HEK293T (cell line): ENCODE measurements around the gene LYPD5.
"Not testable (repeated sequence)": the region's sequence is repeated elsewhere in the genome, so short reads cannot be mapped to it uniquely, and the experiment has no call there.

ENCODE experiments used
- CTCF ChIA-PET: fragments of 350-600 bp; formaldehyde crosslinking; extraction: SDS; loops from one replicate; lab custom pipeline; 2021; ENCODE audit warnings: antibody characterized with exemption, inconsistent platforms; lab: Yijun Ruan, JAX
- POLR2A ChIA-PET: fragments of 350-600 bp; formaldehyde crosslinking; extraction: SDS; loops from one replicate; lab custom pipeline; 2020; ENCODE audit warnings: antibody characterized with exemption, inconsistent platforms; lab: Yijun Ruan, JAX
- DNase-seq: peaks from one replicate; pipeline ENCODE4 v3.0.0; 2012; ENCODE audit warnings: mixed read lengths; ENCODE audit errors: extremely low spot score
- ARNT ChIP-seq: fragments of 450-650 bp; IDR thresholded peaks from 2 replicates; pipeline ENCODE4 v1.6.1; 2017; ENCODE audit warnings: mild to moderate bottlenecking
- BHLHE40 ChIP-seq: fragments of 450-650 bp; IDR thresholded peaks from 2 replicates; pipeline ENCODE4 v1.6.1; 2016; ENCODE audit warnings: mild to moderate bottlenecking, moderate library complexity, borderline replicate concordance
- CTBP1 ChIP-seq: fragments of 450-650 bp; IDR thresholded peaks from 2 replicates; pipeline ENCODE4 v1.6.1; 2016; ENCODE audit warnings: borderline replicate concordance
- ELF4 ChIP-seq: fragments of 450-650 bp; IDR thresholded peaks from 2 replicates; pipeline ENCODE4 v1.6.1; 2017; ENCODE audit warnings: antibody characterized with exemption
- FOXA1 ChIP-seq: fragments of 450-650 bp; IDR thresholded peaks from 2 replicates; pipeline ENCODE4 v1.6.1; 2016; ENCODE audit warnings: mild to moderate bottlenecking
- FOXK2 ChIP-seq: fragments of 450-650 bp; IDR thresholded peaks from 2 replicates; pipeline ENCODE4 v1.6.1; 2016; ENCODE audit warnings: mild to moderate bottlenecking
- FOXM1 ChIP-seq: fragments of 450-650 bp; IDR thresholded peaks from 2 replicates; pipeline ENCODE4 v1.6.1; 2017; ENCODE audit warnings: mild to moderate bottlenecking, borderline replicate concordance
- HDGF ChIP-seq: fragments of 450-650 bp; IDR thresholded peaks from 2 replicates; pipeline ENCODE4 v1.6.1; 2017; ENCODE audit warnings: antibody characterized with exemption, borderline replicate concordance
- L3MBTL2 ChIP-seq: fragments of 450-650 bp; conservative IDR thresholded peaks from 2 replicates; pipeline ENCODE4 v1.6.1; 2016; ENCODE audit warnings: mild to moderate bottlenecking
- LEF1 ChIP-seq: fragments of 450-650 bp; IDR thresholded peaks from 2 replicates; pipeline ENCODE4 v1.6.1; 2017; ENCODE audit warnings: mild to moderate bottlenecking, borderline replicate concordance
- NFRKB ChIP-seq: fragments of 450-650 bp; IDR thresholded peaks from 2 replicates; pipeline ENCODE4 v1.6.1; 2016; ENCODE audit warnings: mild to moderate bottlenecking, moderate library complexity
- SP1 ChIP-seq: fragments of 450-650 bp; IDR thresholded peaks from 2 replicates; pipeline ENCODE4 v1.6.1; 2017
- SUZ12 ChIP-seq: fragments of 450-650 bp; IDR thresholded peaks from 2 replicates; pipeline ENCODE4 v1.6.1; 2016; ENCODE audit warnings: mild to moderate bottlenecking
- TARDBP ChIP-seq: fragments of 450-650 bp; IDR thresholded peaks from 2 replicates; pipeline ENCODE4 v1.6.1; 2016
- ZNF384 ChIP-seq: fragments of 450-650 bp; IDR thresholded peaks from 2 replicates; pipeline ENCODE4 v1.6.1; 2016
- TF ChIP-seq, protein P1 (sequence below): fragments of 450-650 bp; IDR thresholded peaks from 2 replicates; pipeline ENCODE4 v1.6.1; 2016

Gene LYPD5

DNA sequence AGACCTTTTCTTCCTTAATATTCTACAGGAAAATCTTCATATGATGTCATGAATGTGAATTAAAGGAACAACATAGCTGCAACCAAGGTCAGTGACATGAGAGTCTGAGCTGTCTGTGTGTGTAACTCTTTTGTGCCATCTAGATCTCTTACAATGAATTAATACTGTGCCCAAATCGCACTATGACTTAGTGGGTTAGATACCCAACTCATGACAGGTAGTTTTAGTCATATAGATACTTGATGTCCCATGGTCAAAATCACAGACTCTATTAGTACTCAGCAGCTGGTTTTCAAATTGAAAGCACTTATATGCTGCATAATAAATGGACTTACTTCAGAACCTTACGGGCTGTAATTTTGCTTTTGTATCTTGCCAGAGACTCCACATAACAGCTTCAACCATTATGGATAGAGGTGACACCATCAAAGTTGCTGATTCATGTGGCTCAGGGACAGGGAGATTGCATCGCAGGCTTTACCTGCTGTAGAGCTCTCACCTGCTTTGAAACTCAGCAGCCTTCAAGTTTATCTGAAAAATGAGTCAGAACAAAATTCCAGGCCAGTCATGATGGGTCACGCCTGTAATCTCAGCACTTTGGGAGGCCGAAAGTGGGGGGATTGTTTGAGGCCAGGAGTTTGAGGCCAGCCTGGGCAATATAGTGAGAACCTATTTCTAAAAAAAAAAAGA lies 12.6 kb upstream of the LYPD5 start:
- CTCF ChIA-PET: interaction anchor here (0.7 kb wide), 1 partner anchor 885 kb away, joined by 3 read pairs; no protein-coding TSS in a partner anchor
- TF ChIP-seq L3MBTL2 (no peak), SUZ12 (no peak), BHLHE40 (no peak), HDGF (no peak), ELF4 (no peak), ARNT (no peak), FOXM1 (no peak), ZNF384 (no peak)
- POLR2A ChIA-PET: no interaction called here
- no peak for DNase-seq

DNA sequence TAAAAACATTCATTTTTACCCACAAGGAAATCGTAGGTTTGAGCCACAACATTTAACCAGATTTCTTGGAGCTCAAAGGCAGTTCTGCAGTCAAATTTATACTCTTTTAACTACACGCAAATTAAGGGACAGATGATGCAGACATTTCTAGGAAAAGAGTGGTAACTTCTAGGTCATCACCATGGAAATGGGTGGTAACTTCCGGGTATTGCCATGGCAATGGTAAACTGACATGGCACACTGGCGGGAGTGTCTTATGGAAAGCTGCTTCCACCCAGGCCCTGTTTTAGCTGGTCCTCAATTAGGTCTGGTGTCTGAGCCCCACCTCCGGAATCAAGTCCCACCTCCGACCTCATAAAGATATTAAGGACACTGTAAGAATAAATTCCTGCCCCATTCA lies 10.4 kb upstream of the LYPD5 start:
- POLR2A ChIA-PET: interaction anchor here (1.3 kb wide), 1 partner anchor 14 kb away, joined by 5 read pairs; the partner anchor contains the start of gene ZNF283
- no peak for DNase-seq
- CTCF ChIA-PET: no interaction called here
- no peak for TF ChIP-seq NFRKB

DNA sequence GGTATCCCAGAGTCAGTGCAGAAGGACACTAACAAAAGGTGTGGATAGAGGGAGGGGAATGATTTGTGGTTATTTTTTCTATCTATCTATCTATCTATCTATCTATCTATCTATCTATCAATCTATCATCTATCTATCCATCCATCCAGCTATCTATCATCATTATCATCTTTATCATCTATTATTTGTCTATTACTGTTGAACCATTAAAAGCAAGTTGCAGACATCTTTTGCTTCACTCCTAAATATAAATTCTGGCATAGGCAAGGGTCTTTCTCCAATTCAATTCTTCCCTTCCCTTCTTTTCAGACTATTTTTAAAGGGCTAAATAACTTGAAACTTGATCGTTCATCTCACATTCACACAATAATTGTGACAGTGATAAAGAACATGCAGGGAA lies 10.0 kb upstream of the LYPD5 start:
- no peak for TF ChIP-seq ELF4
- DNase-seq: no peak
- CTCF ChIA-PET: no interaction called here
- POLR2A ChIA-PET: interaction anchor here (1.3 kb wide), 1 partner anchor 15 kb away, joined by 5 read pairs; the partner anchor contains the start of gene ZNF283

DNA sequence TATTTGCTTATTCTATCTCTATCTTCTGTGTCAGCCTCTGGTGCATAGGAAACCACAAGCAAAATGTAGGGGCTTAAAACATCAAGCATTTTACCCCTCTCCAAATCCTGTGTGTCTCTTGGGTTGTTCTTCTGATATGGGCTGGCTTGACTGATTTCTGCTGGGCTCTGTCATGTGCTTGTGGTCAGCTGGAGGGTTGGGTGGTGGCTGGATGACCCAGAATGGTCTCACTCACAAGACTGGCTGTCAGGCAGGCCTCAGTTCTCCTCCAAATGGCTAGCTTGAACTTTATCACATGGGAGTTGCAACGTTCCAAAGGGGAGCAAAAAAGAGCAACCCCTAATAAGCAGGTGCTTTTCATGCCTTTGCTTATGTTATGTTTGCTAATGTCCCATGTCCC lies 9.6 kb upstream of the LYPD5 start:
- DNase-seq: no peak
- POLR2A ChIA-PET: no interaction called here
- CTCF ChIA-PET: no interaction called here
- TF ChIP-seq NFRKB (no peak), LEF1 (no peak), FOXM1 (no peak), SUZ12 (no peak), CTBP1 (no peak), HDGF (no peak), FOXK2 (no peak), FOXA1 (no peak), SP1 (no peak), ZNF384 (no peak), BHLHE40 (no peak), ARNT (no peak), L3MBTL2 (no peak)

DNA sequence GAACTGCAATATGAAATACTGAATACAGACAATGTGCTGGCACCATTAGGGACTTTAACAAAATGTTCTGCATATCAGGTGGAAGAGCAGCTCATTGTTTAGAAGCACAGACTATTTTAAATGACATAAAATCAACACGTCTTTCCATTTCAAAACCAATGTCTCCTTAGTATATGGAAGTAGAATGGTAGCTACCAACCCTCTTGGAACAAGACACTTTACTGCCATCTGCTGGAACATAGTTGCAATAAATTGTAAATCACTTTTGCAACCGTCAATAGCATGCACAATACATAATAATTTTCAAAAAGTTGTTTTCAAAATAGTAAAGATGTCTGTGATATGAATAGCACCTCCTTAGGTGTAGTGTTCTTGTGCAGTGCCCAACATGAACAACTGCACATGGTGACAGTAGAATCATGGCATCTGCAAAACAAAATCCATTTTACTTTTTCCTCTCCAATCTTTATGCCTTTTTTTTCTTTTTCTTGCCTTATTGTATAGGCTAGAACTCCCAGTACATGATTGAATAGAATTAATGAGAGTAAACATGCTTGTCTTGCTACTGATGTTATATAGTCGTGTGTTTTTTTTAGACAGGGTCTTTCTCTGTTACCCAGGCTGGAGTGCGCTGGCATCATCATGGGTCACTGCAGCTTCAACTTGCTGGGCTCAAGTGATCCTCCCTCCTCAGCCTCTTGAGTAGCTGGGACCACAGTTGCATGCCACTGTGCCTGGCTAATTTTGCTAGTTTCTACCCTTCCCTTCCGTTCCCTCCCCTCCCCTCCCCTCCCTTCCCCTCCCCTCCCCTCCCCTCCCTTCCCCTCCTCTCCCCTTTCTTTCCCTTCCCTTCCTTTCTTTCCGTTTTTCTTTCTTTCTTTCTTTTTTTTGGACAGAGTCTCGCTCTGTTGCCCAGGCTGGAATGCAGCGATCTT lies 7.8 kb upstream of the LYPD5 start:
- peak; percentile 28 for DNase-seq

DNA sequence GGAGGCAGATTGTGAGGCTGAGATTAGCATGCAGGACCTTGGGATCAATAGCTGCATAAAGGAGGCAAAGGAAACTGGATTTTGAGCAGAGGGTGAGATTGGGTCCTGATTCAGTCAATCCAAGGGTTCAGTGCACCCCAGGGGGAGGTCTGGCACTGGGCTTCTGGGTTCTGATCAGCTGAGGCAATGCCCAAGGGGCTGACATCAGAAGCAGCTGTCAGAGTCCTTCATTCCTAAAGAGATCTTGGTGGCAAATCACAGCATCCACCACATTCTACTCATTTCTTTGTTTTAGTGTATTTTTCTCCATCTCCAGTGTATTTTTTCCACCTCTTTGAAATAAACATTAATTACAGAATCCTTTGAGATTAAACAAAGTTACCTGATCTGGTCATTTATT lies 5.4 kb upstream of the LYPD5 start:
- CTCF ChIA-PET: no interaction called here
- TF ChIP-seq FOXA1 (no peak), FOXK2 (no peak)
- no peak for DNase-seq
- POLR2A ChIA-PET: interaction anchor here (1.5 kb wide), 1 partner anchor 19 kb away, joined by 3 read pairs; the partner anchor contains the start of gene ZNF283

More for the DNA sequence above, 7.8 kb upstream of the LYPD5 start:
- CTCF ChIA-PET: no interaction called here
- POLR2A ChIA-PET: no interaction called here
- TF ChIP-seq ARNT: no peak
- no peak for TF ChIP-seq NFRKB
- TF ChIP-seq, protein P1, sequence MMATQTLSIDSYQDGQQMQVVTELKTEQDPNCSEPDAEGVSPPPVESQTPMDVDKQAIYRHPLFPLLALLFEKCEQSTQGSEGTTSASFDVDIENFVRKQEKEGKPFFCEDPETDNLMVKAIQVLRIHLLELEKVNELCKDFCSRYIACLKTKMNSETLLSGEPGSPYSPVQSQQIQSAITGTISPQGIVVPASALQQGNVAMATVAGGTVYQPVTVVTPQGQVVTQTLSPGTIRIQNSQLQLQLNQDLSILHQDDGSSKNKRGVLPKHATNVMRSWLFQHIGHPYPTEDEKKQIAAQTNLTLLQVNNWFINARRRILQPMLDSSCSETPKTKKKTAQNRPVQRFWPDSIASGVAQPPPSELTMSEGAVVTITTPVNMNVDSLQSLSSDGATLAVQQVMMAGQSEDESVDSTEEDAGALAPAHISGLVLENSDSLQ: peak; percentile 45; the same call in 1 of the 2 replicates
- TF ChIP-seq FOXM1: no peak
- TF ChIP-seq BHLHE40: no peak

DNA sequence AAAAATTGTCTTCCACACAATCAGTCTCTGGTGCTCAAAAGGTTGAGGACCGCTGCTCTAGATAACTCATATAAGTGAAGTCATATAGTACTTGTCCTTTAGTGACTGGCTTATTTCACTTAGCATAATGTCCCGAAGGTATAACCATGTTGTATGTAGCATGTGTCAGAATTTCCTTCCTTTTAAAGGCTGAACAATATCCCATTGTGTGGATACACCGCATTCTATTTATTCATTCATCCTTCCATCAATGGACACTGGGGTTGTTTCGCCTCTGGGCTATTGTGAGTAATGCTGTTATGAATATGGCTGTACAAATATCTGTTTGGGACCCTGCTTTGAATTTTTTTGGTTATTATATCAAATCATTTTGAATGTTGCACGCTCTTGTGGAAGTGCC lies 4.6 kb upstream of the LYPD5 start:
- TF ChIP-seq ARNT (no peak), HDGF (no peak), FOXK2 (no peak), TARDBP (no peak), SP1 (no peak)
- TF ChIP-seq, protein P1: no peak
- POLR2A ChIA-PET: no interaction called here
- no peak for DNase-seq
- CTCF ChIA-PET: no interaction called here

DNA sequence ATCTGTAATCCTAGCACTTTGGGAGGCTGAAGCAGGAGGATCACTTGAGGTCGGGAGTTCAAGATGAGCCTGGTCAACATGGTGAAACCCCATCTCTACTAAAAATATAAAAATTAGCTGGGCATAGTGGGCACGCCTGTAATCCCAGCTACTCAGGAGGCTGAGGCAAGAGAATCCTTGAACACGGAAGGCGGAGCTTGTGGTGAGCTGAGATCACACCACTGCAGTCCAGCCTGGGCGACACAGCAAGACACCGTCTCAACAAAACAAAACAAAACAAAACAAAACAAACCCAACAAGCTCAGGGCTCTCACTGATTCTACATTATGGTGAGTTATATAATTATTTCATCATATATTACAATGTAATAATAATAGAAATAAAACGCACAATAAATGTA lies 4.2 kb upstream of the LYPD5 start:
- CTCF ChIA-PET, POLR2A ChIA-PET, DNase-seq: not testable (repeated sequence)
